Measurements from ENCODE around the gene PRKAR1A. TPM values are rescaled to one million over a fixed set of nuclear protein-coding genes. Genes with fewer than 3 reads are reported as not detected.
A peak's percentile ranks its signal among the peaks of the same experiment; 100 is the strongest.

The PRKAR1A gene
- total RNA-seq, 1 donor from 2014 or later, result 374 TPM

DNA sequence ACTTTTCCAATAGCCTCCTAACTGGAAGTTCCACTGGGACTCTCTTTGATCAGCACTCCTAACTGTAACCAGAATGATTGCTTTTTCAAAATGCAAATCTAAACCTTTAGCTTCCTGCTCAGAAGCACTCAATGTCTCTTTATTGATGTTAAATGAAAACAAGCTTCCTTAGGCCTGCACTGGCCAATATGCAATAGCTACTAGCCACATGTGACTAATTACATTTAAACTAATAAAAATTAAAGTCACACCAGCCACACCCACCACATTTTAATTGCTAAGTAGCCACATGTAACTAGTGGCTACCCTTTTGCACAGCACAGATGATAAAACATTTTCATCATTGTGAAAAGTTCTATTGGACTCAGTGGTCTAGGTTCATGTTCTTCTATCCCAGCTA, 57.1 kb downstream of the PRKAR1A start:
- Histone ChIP-seq H3K27ac (no peak overlapping the region), H3K4me3 (no peak overlapping the region), H3K4me1 (peaks cover 33% of the 10 kb centered on the region), H3K9me3 (no peaks in the 10 kb centered on the region), H3K36me3 (no peaks in the 10 kb centered on the region), H3K27me3 (ENCODE audit: low read depth) (no peaks in the 10 kb centered on the region)
- DNase-seq, result no peak
- intact Hi-C loops (cut with DNase I), result no loop called here
- TF ChIP-seq, protein P1, sequence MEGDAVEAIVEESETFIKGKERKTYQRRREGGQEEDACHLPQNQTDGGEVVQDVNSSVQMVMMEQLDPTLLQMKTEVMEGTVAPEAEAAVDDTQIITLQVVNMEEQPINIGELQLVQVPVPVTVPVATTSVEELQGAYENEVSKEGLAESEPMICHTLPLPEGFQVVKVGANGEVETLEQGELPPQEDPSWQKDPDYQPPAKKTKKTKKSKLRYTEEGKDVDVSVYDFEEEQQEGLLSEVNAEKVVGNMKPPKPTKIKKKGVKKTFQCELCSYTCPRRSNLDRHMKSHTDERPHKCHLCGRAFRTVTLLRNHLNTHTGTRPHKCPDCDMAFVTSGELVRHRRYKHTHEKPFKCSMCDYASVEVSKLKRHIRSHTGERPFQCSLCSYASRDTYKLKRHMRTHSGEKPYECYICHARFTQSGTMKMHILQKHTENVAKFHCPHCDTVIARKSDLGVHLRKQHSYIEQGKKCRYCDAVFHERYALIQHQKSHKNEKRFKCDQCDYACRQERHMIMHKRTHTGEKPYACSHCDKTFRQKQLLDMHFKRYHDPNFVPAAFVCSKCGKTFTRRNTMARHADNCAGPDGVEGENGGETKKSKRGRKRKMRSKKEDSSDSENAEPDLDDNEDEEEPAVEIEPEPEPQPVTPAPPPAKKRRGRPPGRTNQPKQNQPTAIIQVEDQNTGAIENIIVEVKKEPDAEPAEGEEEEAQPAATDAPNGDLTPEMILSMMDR (IDR thresholded peaks at IDR 0.05), result no peak
- no peak for ATAC-seq

DNA sequence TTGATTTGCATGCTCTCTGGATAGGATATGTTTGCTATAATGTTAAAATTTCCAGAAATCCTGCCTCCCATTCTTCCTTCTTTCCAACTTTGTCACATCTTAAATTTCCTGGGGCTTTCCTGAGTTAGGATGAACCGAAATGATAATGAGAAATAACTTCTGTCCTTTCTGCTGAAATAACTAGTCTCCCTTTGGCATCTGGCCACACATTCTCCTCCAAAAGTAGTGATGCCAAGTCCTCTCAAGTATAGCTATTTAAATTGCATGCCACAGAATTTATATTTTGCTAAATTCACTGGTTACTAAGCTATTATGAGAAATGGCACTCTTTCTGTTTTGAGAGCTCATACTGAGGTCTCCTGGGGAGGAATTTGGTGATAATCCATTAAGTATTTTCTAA, 58.3 kb downstream of the PRKAR1A start:
- no peak for ATAC-seq
- Histone ChIP-seq H3K27ac (no peak overlapping the region), H3K27me3 (ENCODE audit: low read depth) (no peaks in the 10 kb centered on the region), H3K9me3 (no peaks in the 10 kb centered on the region), H3K36me3 (no peaks in the 10 kb centered on the region), H3K4me3 (no peak overlapping the region), H3K4me1 (peaks cover 33% of the 10 kb centered on the region)
- intact Hi-C loops (cut with DNase I), result no loop called here
- TF ChIP-seq, protein P1 (IDR thresholded peaks at IDR 0.05), result no peak
- DNase-seq, result no peak

DNA sequence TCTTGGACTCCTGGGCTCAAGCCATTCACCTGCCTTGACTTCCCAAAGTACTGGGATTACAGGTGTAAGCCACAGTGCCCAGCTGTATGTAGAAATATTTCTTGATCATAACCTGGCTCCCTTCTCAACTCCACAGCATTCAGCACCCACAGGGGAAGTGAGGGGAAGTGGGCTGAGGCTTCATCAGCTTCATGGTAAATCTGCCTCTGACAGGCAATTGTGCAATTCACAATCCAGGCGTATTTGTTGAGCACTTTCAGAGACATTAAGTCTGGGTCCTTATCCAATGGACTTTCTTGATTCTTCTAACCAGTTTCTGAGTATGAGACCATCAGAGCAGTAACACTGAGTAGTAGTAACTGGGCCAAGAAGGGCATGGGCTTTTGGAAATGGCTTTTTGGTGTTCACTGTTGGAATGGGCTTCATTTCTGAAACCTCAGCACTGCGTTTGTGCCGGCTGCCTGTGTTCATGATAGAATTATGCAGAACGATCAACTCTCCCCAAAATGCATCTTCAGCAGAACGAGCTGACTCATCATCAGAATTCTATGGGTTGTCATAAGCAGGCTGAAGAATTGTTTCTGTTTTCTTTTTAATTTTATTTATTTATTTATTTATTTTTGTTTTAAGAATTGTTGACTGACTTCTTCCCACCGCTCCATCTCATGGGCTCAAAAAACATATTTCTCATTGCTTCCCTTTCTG, 60.1 kb downstream of the PRKAR1A start:
- TF ChIP-seq, protein P1 (IDR thresholded peaks at IDR 0.05), result no peak
- H3K4me3 ChIP-seq, result no peak overlapping the region
- H3K36me3 ChIP-seq, result no peaks in the 10 kb centered on the region
- ATAC-seq (peak; percentile 31 to 37), DNase-seq (no peak)
- no peaks in the 10 kb centered on the region for H3K9me3 ChIP-seq
- intact Hi-C loops (cut with DNase I), result no loop called here
- H3K4me1 ChIP-seq, result peaks cover 33% of the 10 kb centered on the region
- H3K27me3 ChIP-seq (ENCODE audit: low read depth), result no peaks in the 10 kb centered on the region
- H3K27ac ChIP-seq, result no peak overlapping the region

DNA sequence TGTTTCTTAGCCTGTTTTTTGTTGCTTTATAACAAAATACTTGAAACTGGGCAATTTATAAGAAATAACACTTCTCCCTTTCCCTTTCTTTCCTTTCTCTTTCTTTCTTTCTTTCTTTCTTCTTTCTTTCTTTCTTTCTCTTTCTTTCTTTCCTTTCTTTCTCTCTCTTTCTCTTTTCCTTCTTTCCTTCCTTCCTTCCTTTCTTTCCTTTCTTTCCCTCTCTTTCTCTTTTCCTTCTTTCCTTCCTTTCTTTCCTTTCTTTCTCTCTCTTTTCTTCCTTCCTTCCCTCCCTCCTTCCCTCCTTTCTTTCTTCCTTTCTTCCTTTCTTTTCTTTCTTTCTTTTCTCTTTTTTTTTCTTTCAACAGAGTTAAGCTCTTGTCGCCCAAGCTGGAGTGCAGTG, 61.1 kb downstream of the PRKAR1A start:
- TF ChIP-seq, protein P1 (IDR thresholded peaks at IDR 0.05), result no peak
- no peak for ATAC-seq

DNA sequence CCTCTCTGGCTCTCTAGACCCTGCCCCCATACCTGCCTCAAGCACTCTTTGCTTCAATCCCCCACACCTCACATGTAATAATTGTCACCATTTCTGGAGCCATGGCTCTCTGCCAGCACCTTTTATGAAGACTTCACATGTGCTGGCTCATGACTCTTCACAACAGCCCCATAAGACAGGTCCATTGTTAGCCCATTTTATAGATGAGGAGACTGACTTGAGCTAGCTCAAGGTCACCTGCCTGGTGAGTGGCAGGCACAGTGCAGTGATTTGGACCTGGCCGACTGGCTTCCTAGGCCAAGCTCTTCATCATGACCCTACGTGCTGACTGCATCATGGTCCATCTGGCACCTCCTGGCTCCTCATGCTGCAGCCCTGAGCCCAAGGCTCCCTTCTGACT, 63.9 kb downstream of the PRKAR1A start:
- no peaks in the 10 kb centered on the region for H3K9me3 ChIP-seq
- TF ChIP-seq, protein P1 (IDR thresholded peaks at IDR 0.05), result no peak
- no peaks in the 10 kb centered on the region for H3K36me3 ChIP-seq
- ATAC-seq (no peak), DNase-seq (no peak)
- H3K4me3 ChIP-seq, result no peak overlapping the region
- intact Hi-C loops (cut with DNase I), result no loop called here
- H3K27me3 ChIP-seq (ENCODE audit: low read depth), result no peaks in the 10 kb centered on the region
- peaks cover 52% of the 10 kb centered on the region for H3K4me1 ChIP-seq
- H3K27ac ChIP-seq, result peak overlapping the region; percentile 48

More for the DNA sequence above, 61.1 kb downstream of the PRKAR1A start:
- Histone ChIP-seq H3K36me3 (no peaks in the 10 kb centered on the region), H3K27ac (no peak overlapping the region), H3K9me3 (no peaks in the 10 kb centered on the region), H3K4me3 (no peak overlapping the region), H3K27me3 (ENCODE audit: low read depth) (no peaks in the 10 kb centered on the region), H3K4me1 (peaks cover 38% of the 10 kb centered on the region)
- no peak for DNase-seq
- intact Hi-C loops (cut with DNase I), result no loop called here

All from lower lobe of right lung (tissue), 2 donors.